Measurements from ENCODE around the gene PTBP3.

- TF ChIP-seq, protein P1, sequence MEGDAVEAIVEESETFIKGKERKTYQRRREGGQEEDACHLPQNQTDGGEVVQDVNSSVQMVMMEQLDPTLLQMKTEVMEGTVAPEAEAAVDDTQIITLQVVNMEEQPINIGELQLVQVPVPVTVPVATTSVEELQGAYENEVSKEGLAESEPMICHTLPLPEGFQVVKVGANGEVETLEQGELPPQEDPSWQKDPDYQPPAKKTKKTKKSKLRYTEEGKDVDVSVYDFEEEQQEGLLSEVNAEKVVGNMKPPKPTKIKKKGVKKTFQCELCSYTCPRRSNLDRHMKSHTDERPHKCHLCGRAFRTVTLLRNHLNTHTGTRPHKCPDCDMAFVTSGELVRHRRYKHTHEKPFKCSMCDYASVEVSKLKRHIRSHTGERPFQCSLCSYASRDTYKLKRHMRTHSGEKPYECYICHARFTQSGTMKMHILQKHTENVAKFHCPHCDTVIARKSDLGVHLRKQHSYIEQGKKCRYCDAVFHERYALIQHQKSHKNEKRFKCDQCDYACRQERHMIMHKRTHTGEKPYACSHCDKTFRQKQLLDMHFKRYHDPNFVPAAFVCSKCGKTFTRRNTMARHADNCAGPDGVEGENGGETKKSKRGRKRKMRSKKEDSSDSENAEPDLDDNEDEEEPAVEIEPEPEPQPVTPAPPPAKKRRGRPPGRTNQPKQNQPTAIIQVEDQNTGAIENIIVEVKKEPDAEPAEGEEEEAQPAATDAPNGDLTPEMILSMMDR (conservative IDR thresholded peaks at IDR 0.05; ENCODE audit: low read length), result no peak
- no peak for TF ChIP-seq EZH2phosphoT487 (IDR thresholded peaks at IDR 0.05; ENCODE audit: borderline replicate concordance)
Measured at GRCh38 chr9:112207451-112207850, 126.0 kb downstream of the PTBP3 start.

Data from Loucy (cell line).